NCI-H1105 (cell line): ENCODE measurements around the gene TGM6.
"Not testable (repeated sequence)": the region's sequence is repeated elsewhere in the genome, so short reads cannot be mapped to it uniquely, and the experiment has no call there.

Experiments
- DNase-seq: peaks from one replicate; lab custom pipeline; 2025; lab: John Stamatoyannopoulos, UW

TGM6 gene

GRCh38 chr20:2398449-2398848 is 17.7 kb downstream of the TGM6 start:
- no peak for DNase-seq

- DNase-seq: no peak
Measured at GRCh38 chr20:2399390-2399789, 18.7 kb downstream of the TGM6 start.

GRCh38 chr20:2400290-2400689 is 19.6 kb downstream of the TGM6 start:
- DNase-seq: no peak

- DNase-seq: no peak
Measured at GRCh38 chr20:2401527-2401926, 20.8 kb downstream of the TGM6 start.

- DNase-seq: no peak
Measured at GRCh38 chr20:2402271-2402980, 21.7 kb downstream of the TGM6 start.

- no peak for DNase-seq
Measured at GRCh38 chr20:2403291-2404052, 22.8 kb downstream of the TGM6 start.

- no peak for DNase-seq
Measured at GRCh38 chr20:2405693-2406065, 25.0 kb downstream of the TGM6 start.

- not testable (repeated sequence) for DNase-seq
Measured at GRCh38 chr20:2407355-2407754, 26.7 kb downstream of the TGM6 start.

GRCh38 chr20:2408111-2408510 is 27.4 kb downstream of the TGM6 start:
- DNase-seq: no peak

- no peak for DNase-seq
Measured at GRCh38 chr20:2416541-2417212, 36.0 kb downstream of the TGM6 start.

GRCh38 chr20:2417213-2417541 is 36.5 kb downstream of the TGM6 start:
- DNase-seq: no peak

- DNase-seq: no peak
Measured at GRCh38 chr20:2418388-2418787, 37.7 kb downstream of the TGM6 start.

- DNase-seq: no peak
Measured at GRCh38 chr20:2420510-2420909, 39.8 kb downstream of the TGM6 start.

GRCh38 chr20:2421247-2421646 is 40.5 kb downstream of the TGM6 start:
- DNase-seq: no peak

- no peak for DNase-seq
Measured at GRCh38 chr20:2429051-2429450, 48.4 kb downstream of the TGM6 start.

- no peak for DNase-seq
Measured at GRCh38 chr20:2430538-2430937, 49.8 kb downstream of the TGM6 start.

GRCh38 chr20:2431185-2431584 is 50.5 kb downstream of the TGM6 start:
- DNase-seq: no peak

- DNase-seq: no peak
Measured at GRCh38 chr20:2446845-2447244, 66.1 kb downstream of the TGM6 start.

- no peak for DNase-seq
Measured at GRCh38 chr20:2449386-2449785, 68.7 kb downstream of the TGM6 start.

GRCh38 chr20:2451422-2451821 is 70.7 kb downstream of the TGM6 start:
- no peak for DNase-seq

- peak; percentile 75 for DNase-seq
Measured at GRCh38 chr20:2451939-2452732, 71.4 kb downstream of the TGM6 start.

GRCh38 chr20:2453792-2454191 is 73.1 kb downstream of the TGM6 start:
- DNase-seq: no peak
